ENCODE data around the gene CNTN5. TPM values are rescaled to one million over a fixed set of nuclear protein-coding genes. Genes with fewer than 3 reads are reported as not detected.

The CNTN5 gene
- total RNA-seq, 1 experiment from 2014 or later = not detected

GRCh38 chr11:100329352-100329751 lies 1308.6 kb downstream of the CNTN5 start:
- DNase-seq = no peak
- no peak overlapping the region for H2AK5ac ChIP-seq (ENCODE audit: insufficient read length, low read length)
- Mint-ChIP-seq H3K27me3 (ENCODE audit: low read depth) (peaks cover 1% of the 10 kb centered on the region; the same call in 1 of the 2 replicates), H3K27ac (peak overlapping the region in 1 of 3 experiments; percentile 16; a peak in 1 of 7 replicates), H3K4me3 (no peak overlapping the region), H3K4me1 (peaks cover 2 to 11% of the 10 kb centered on the region in 2 experiments; a peak in 3 of 4 replicates), H3K9me3 (no peaks in the 10 kb centered on the region), H3K36me3 (ENCODE audit: insufficient read depth in 1 of 3, low read depth in 3 of 3) (no peaks in the 10 kb centered on the region)
- H2AFZ ChIP-seq (ENCODE audit: low read length) = no peak overlapping the region
- H2BK20ac ChIP-seq (ENCODE audit: low read depth, low read length, poor library complexity, severe bottlenecking) = no peak overlapping the region
- H4K8ac ChIP-seq (replicated peaks; ENCODE audit: insufficient read length, low read depth, low read length) = no peak overlapping the region
- H3K9ac ChIP-seq (ENCODE audit: extremely low read depth, insufficient read length, low read length) = no peak overlapping the region
- H2BK120ac ChIP-seq (ENCODE audit: low read depth, low read length, poor library complexity, severe bottlenecking) = no peak overlapping the region
- no peak for TF ChIP-seq CTCF (conservative IDR thresholded peaks at IDR 0.05)
- H3K79me2 ChIP-seq (ENCODE audit: insufficient read depth, low read length) = no peaks in the 10 kb centered on the region
- no peaks in the 10 kb centered on the region for H4K20me1 ChIP-seq (ENCODE audit: control insufficient read depth, insufficient read depth, insufficient read length)
- no peaks in the 10 kb centered on the region for H3K9me3 ChIP-seq (ENCODE audit: control insufficient read depth, low read depth, low read length)
- no peak overlapping the region for H3K23ac ChIP-seq (ENCODE audit: insufficient read length, low read depth, low read length)
- no peak overlapping the region for H3K4ac ChIP-seq (ENCODE audit: low read depth, low read length)
- no peaks in the 10 kb centered on the region for H3K23me2 ChIP-seq (ENCODE audit: insufficient read length, low read depth, low read length, poor library complexity, severe bottlenecking)
- H3K27me3 ChIP-seq (ENCODE audit: insufficient read depth, low read length) = no peaks in the 10 kb centered on the region
- H2BK5ac ChIP-seq (ENCODE audit: insufficient read length, low read length) = no peak overlapping the region
- no peak overlapping the region for H3T11ph ChIP-seq (ENCODE audit: low read length)
- no peak overlapping the region for H3K18ac ChIP-seq (ENCODE audit: insufficient read length, low read depth, low read length)
- H2BK12ac ChIP-seq (ENCODE audit: insufficient read length, low read depth, low read length) = no peak overlapping the region
- H4K5ac ChIP-seq (ENCODE audit: insufficient read length, low read depth, low read length) = no peak overlapping the region
- no peak overlapping the region for H3K56ac ChIP-seq (ENCODE audit: insufficient read length, low read depth, low read length)
- no peak overlapping the region for H3K4me2 ChIP-seq (ENCODE audit: insufficient read depth, insufficient read length, low read length)
- H4K91ac ChIP-seq (ENCODE audit: insufficient read length, low read depth, low read length) = no peak overlapping the region
- H3K4me1 ChIP-seq (ENCODE audit: insufficient read depth, low read length) = no peaks in the 10 kb centered on the region
- H3K27ac ChIP-seq (ENCODE audit: insufficient read length, low read depth, low read length) = no peak overlapping the region
- H3K79me1 ChIP-seq (ENCODE audit: insufficient read depth, low read depth, low read length, poor library complexity, severe bottlenecking) = no peaks in the 10 kb centered on the region
- no peak overlapping the region for H3K14ac ChIP-seq (ENCODE audit: insufficient read depth, low read length)
- no peak overlapping the region for H2BK15ac ChIP-seq (ENCODE audit: low read depth, low read length)
